Kidney (tissue), 14 donors: ENCODE results near the gene DNM3. TPM values are rescaled to one million over a fixed set of nuclear protein-coding genes. Genes with fewer than 3 reads are reported as not detected.
A peak's percentile ranks its signal among the peaks of the same experiment; 100 is the strongest.

ENCODE experiments used
- DNase-seq, 5 donors: peaks; one replicate each; pipeline ENCODE4 v3.0.0-alpha.2; 2013 to 2020
- FAIRE-seq: peaks from 2 replicates; lab custom pipeline; 2012; peaks lifted over from hg19 to GRCh38; lab: Jason Lieb, UNC
- H3K27ac ChIP-seq, 2 donors: one replicate each; pipeline ENCODE4 v1.7.0; 2013; ENCODE audit warnings: low read depth in 2 of 2, low read length in 2 of 2, inconsistent platforms in 1 of 2
- H3K27me3 ChIP-seq: one replicate; pipeline ENCODE4 v1.7.1; 2013; ENCODE audit warnings: low read length, inconsistent platforms; ENCODE audit not compliant: control insufficient read depth, insufficient read depth
- H3K36me3 ChIP-seq, 3 donors: one replicate each; pipeline versions ENCODE4 v1.7.0 to v1.7.1; 2013; ENCODE audit warnings: low read length in 3 of 3, control low read depth in 1 of 3, inconsistent platforms in 1 of 3; ENCODE audit not compliant: insufficient read depth in 3 of 3, control insufficient read depth in 2 of 3
- H3K4me1 ChIP-seq, 3 donors: one replicate each; pipeline versions ENCODE4 v1.7.0 to v1.7.1; 2013; ENCODE audit warnings: low read length in 3 of 3, inconsistent platforms in 1 of 3, low read depth in 1 of 3; ENCODE audit not compliant: control insufficient read depth in 2 of 3, insufficient read depth in 2 of 3
- H3K4me3 ChIP-seq, 3 donors: one replicate each; pipeline versions ENCODE4 v1.7.0 to v1.8.1; 2013; ENCODE audit warnings: low read length in 3 of 3, control low read depth in 1 of 3, inconsistent platforms in 1 of 3
- H3K9ac ChIP-seq, 3 donors: one replicate each; pipeline versions ENCODE4 v1.7.0 to v1.7.1; 2013; ENCODE audit warnings: low read length in 3 of 3, control low read depth in 1 of 3, inconsistent platforms in 1 of 3
- H3K9me3 ChIP-seq, 3 donors: one replicate each; pipeline versions ENCODE4 v1.7.0 to v1.7.1; 2013; ENCODE audit warnings: low read length in 3 of 3, control low read depth in 1 of 3, inconsistent platforms in 1 of 3; ENCODE audit not compliant: control insufficient read depth in 2 of 3, insufficient read depth in 1 of 3
- CTCF ChIP-seq: IDR thresholded peaks from 3 replicates; pipeline ENCODE4 v1.5.1; 2012; ENCODE audit warnings: mild to moderate bottlenecking, moderate library complexity, borderline replicate concordance; ENCODE audit not compliant: insufficient read depth; ENCODE audit errors: extremely low read depth
- intact Hi-C: fragments of 100-400 bp; cut with DNase I; formaldehyde crosslinking; loops from one replicate; pipeline ENCODE4 v1.11.1; 2022
- polyA plus RNA-seq: library from polyadenylated mRNA; stranded (reverse); fragments of 350-450 nt; fragmentation: Illumina TruSeq; extraction: RNeasy Lipid Tissue Mini Kit (QIAGEN cat#74804); gene quantifications from one replicate; pipeline ENCODE4 v1.2.3, GENCODE V29; 2014; ENCODE audit warnings: low read depth, low replicate concordance; ENCODE audit not compliant: insufficient read depth
- total RNA-seq: library from RNA; stranded (reverse); fragmentation: NEBNext Ultra II Directional; extraction: Animal tissue kit (Norgen Biotek cat#: 25700); gene quantifications from one replicate; pipeline ENCODE4 v1.2.1, GENCODE V29; 2021
- donor health status: control.
- donor health status: control.
- donor health status: control.
- donor health status: control.
- donor health status: control.
- donor health status: DM: yes; HTN: yes; CAD: no.
- donor health status: Normal renal cell carcinoma (clear cell type).

Gene DNM3
- total and polyA plus RNA-seq, 2 donors from 2014 or later = 5.9 to 19.1 TPM

GRCh38 chr1:172140072-172140471 lies 298.8 kb downstream of the DNM3 start:
- H3K4me3 ChIP-seq = peak overlapping the region in 1 of 3 donors; percentile 41
- DNase-seq (no peak), FAIRE-seq (peak; percentile 38)
- H3K27ac ChIP-seq = no peak overlapping the region
- no peak for TF ChIP-seq CTCF
- H3K27me3 ChIP-seq = no peaks in the 10 kb centered on the region
- no peaks in the 10 kb centered on the region for H3K9me3 ChIP-seq
- H3K36me3 ChIP-seq = peaks cover 0 to 4% (median 0%) of the 10 kb centered on the region in 3 donors
- H3K4me1 ChIP-seq = no peaks in the 10 kb centered on the region
- intact Hi-C loops = no loop called here
- peak overlapping the region in 1 of 3 donors; percentile 62 for H3K9ac ChIP-seq

- TF ChIP-seq CTCF = no peak
- Histone ChIP-seq H3K4me3 (peak overlapping the region in 1 of 3 donors; percentile 41), H3K27ac (no peak overlapping the region), H3K9ac (peak overlapping the region in 1 of 3 donors; percentile 62), H3K4me1 (peaks cover 0 to 4% (median 0%) of the 10 kb centered on the region in 3 donors), H3K9me3 (no peaks in the 10 kb centered on the region), H3K27me3 (no peaks in the 10 kb centered on the region), H3K36me3 (peaks cover 0 to 4% (median 0%) of the 10 kb centered on the region in 3 donors)
- no peak for DNase-seq
- no peak for FAIRE-seq
- intact Hi-C loops = no loop called here
Measured at GRCh38 chr1:172140591-172140990, 299.3 kb downstream of the DNM3 start.

- intact Hi-C loops = no loop called here
- peaks cover 0 to 5% (median 0%) of the 10 kb centered on the region in 3 donors for H3K4me1 ChIP-seq
Measured at GRCh38 chr1:172141341-172141881, 300.1 kb downstream of the DNM3 start.

More at GRCh38 chr1:172141341-172141881, 300.1 kb downstream of the DNM3 start:
- Histone ChIP-seq H3K36me3 (peaks cover 0 to 4% (median 0%) of the 10 kb centered on the region in 3 donors), H3K27me3 (no peaks in the 10 kb centered on the region), H3K9me3 (no peaks in the 10 kb centered on the region), H3K9ac (peak overlapping the region in 1 of 3 donors; percentile 62), H3K4me3 (peak overlapping the region; percentile 37 to 83 (median 41)), H3K27ac (peak overlapping the region; percentile 14 to 62)
- TF ChIP-seq CTCF = no peak
- DNase-seq = peak in 2 of 5 donors; percentile 29 to 35
- no peak for FAIRE-seq
